G401 (cell line): ENCODE results near the gene PRKCD. TPM values are rescaled to one million over a fixed set of nuclear protein-coding genes. Genes with fewer than 3 reads are reported as not detected.

Experiments used
- DNase-seq: peaks from one replicate; pipeline ENCODE4 v3.0.0-alpha.2; 2015; ENCODE audit warnings: low spot score
- in situ Hi-C: cut with HindIII; loops from 2 replicates; pipeline ENCODE4 v1.10.0; 2016; ENCODE audit warnings: low sequenced_read_pairs, mixed read lengths
- total RNA-seq: library from RNA; depleted of rRNA; stranded (reverse); fragments of >200 nt; shearing (Covaris generic); gene quantifications from 2 replicates; pipeline ENCODE4 v1.2.3, GENCODE V29; 2014; rRNA removed

PRKCD gene
- total RNA-seq, 1 experiment from 2014 or later, result 18.9 TPM

- in situ Hi-C loops, result no loop called here
- no peak for DNase-seq
Observed at GRCh38 chr3:53238886-53239285, 77.9 kb downstream of the PRKCD start.

DNA sequence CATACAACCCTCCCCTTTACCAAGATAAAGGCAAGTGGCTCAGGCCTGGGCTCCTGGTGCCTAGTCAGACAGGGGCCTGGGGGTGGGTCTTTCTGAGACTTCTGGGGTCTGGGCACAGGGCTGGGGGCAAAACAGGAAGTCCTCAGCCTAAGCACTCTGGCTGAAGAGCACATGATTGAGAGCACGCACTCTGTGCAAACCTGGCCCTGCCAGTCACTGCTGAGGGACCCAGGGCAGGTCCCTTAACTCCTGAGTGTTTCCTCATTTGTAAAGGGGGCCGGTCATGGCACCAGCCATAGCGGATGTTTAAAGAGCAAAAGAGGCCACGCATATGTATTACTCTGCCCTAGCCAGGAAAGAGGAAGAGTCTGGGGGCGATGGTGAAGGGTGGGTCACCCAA, 78.8 kb downstream of the PRKCD start:
- in situ Hi-C loops, result no loop called here
- no peak for DNase-seq

DNA sequence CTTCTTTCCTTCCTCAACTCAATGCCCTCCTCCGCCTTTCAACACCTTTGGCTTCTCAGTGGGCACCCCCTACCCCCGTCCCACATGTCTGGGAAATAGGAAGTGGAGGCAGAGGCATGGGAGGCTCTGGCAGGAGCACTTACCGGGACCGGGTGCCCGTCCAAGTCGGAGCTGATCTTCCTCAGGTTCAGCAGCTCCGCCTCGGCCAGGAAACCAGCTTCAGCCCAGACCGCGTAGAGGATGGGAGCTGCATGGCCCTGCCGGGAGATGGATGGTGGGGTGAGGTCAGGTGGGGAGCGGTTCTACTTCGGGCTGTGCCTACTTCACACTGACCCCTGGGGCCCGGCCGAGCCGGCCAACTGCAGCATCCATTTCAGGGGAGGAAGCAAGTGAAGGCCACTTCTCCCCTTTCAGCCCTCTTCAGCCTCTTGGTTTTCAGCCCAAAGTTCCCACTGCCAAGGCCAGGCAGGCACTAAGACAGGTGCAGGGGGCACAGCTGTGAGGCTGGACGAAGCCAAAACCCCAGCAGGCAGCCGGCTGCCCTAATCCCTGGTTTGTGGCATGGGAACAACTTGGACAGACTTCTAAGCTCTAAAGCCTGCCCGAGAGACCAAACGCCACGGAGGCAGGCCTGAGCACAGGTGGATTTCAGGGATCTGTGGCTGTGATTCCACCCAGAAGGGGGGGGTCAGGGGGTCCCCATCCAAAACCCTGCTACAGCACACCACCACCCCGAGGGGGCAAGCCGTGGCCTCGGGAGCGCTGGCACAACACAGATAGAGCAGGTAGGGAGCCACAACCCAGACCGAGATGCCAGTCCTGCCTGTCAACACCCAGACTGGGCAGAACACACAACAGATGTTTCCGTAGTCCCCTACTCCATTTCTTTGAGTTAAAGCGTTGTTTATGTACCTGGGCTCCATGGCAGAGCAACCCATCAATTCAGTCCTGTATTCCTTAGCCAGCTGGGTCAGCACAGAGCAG, 80.3 kb downstream of the PRKCD start:
- DNase-seq, result peak; percentile 53
- in situ Hi-C loops, result no loop called here

DNA sequence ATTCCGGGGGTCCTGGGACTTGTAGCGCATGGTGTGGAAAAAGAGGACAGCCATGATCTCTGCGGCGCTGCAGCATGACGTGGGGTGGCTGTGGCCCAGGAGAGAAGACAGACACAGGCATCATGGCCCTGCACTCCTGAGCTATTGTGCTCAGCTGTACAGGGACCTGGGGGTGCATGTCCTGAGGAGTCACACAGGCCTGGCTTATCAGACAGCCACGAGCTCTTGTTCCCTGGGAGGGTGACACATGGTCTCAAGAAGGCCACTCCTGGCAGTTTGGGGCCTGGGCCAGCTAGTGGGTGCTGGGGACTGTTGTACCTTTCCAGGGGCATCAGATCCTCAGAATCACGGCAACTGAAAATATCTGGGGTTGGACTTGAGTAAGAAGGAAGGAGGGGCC, 81.1 kb downstream of the PRKCD start:
- in situ Hi-C loops, result no loop called here
- DNase-seq, result no peak

Other genes starting within 250 kb of the PRKCD start
- gene SFMBT1, start 115.1 kb upstream of the PRKCD start, total RNA-seq, result 1.2 and 3.6 TPM in 2 replicates
- 13.6 and 15.0 TPM in 2 replicates for gene RFT1, start 30.8 kb upstream of the PRKCD start, total RNA-seq
- gene TKT, start 94.8 kb downstream of the PRKCD start, total RNA-seq, result 976 and 1,104 TPM in 2 replicates
- 17.8 and 29.8 TPM in 2 replicates for gene DCP1A, start 186.3 kb downstream of the PRKCD start, total RNA-seq